DOHH2 (cell line): Measurements from ENCODE around the gene SAMD4A.

ENCODE experiments used
- H3F3A ChIP-seq: fragments of 200-600 bp; sonication (generic), shearing (Covaris generic); 2 replicates; pipeline ENCODE4 v1.6.0; 2016; ENCODE audit warnings: antibody characterized with exemption, mild to moderate bottlenecking; ENCODE audit not compliant: control insufficient read depth, insufficient read depth
- H3K27ac ChIP-seq: fragments of 200-600 bp; sonication (generic); 2 replicates; pipeline ENCODE4 v1.5.1; 2014; ENCODE audit warnings: low read depth, mild to moderate bottlenecking, low read length, moderate library complexity
- H3K27me3 ChIP-seq: fragments of 200-600 bp; sonication (generic); 2 replicates; pipeline ENCODE4 v1.6.1; 2014; ENCODE audit warnings: mild to moderate bottlenecking, low read length, mixed read lengths; ENCODE audit not compliant: control insufficient read depth
- H3K36me3 ChIP-seq: fragments of 200-600 bp; sonication (generic); 2 replicates; pipeline ENCODE4 v1.6.1; 2014; ENCODE audit warnings: mild to moderate bottlenecking, low read length, moderate library complexity, mixed read lengths; ENCODE audit not compliant: control insufficient read depth
- H3K4me1 ChIP-seq: fragments of 200-600 bp; sonication (generic); 2 replicates; pipeline ENCODE4 v1.6.1; 2014; ENCODE audit warnings: mild to moderate bottlenecking, low read length, mixed read lengths; ENCODE audit not compliant: control insufficient read depth
- H3K4me2 ChIP-seq: fragments of 200-600 bp; sonication (generic); 2 replicates; pipeline ENCODE4 v1.6.0; 2014; ENCODE audit warnings: mild to moderate bottlenecking, low read length, moderate library complexity
- H3K4me3 ChIP-seq: fragments of 200-600 bp; sonication (generic); 2 replicates; pipeline ENCODE4 v1.5.1; 2014; ENCODE audit warnings: mild to moderate bottlenecking, low read length, mixed read lengths
- H3K79me2 ChIP-seq: fragments of 200-600 bp; sonication (generic); 2 replicates; pipeline ENCODE4 v1.6.1; 2014; ENCODE audit warnings: mild to moderate bottlenecking, low read length, mixed read lengths; ENCODE audit not compliant: control insufficient read depth
- H3K9me2 ChIP-seq: fragments of 200-600 bp; sonication (generic); replicated peaks from 2 replicates; pipeline ENCODE4 v1.6.1; 2014; ENCODE audit warnings: mild to moderate bottlenecking, low read length, mixed read lengths; ENCODE audit not compliant: control insufficient read depth
- H3K9me3 ChIP-seq: fragments of 200-600 bp; sonication (generic); 2 replicates; pipeline ENCODE4 v1.6.1; 2014; ENCODE audit warnings: antibody characterized with exemption, low read length, mixed read lengths; ENCODE audit not compliant: control insufficient read depth, insufficient read depth
- H4K20me1 ChIP-seq: fragments of 200-600 bp; sonication (generic); 2 replicates; pipeline ENCODE4 v1.6.0; 2014; ENCODE audit warnings: low read depth, mild to moderate bottlenecking, antibody characterized with exemption, low read length, moderate library complexity; ENCODE audit not compliant: control insufficient read depth, insufficient read depth
- EZH2phosphoT487 ChIP-seq: fragments of 200-600 bp; sonication (generic); IDR thresholded peaks from 2 replicates; pipeline ENCODE4 v1.6.1; 2017; ENCODE audit warnings: borderline replicate concordance, mild to moderate bottlenecking, antibody characterized with exemption, low read length, moderate library complexity, mixed read lengths
- TF ChIP-seq, protein P1 (sequence below): fragments of 200-600 bp; sonication (generic); IDR thresholded peaks from one replicate; pipeline ENCODE4 v1.5.1; 2014; ENCODE audit warnings: antibody characterized with exemption, mild to moderate bottlenecking, low read depth, low read length; ENCODE audit not compliant: poor library complexity, severe bottlenecking

SAMD4A gene

DNA sequence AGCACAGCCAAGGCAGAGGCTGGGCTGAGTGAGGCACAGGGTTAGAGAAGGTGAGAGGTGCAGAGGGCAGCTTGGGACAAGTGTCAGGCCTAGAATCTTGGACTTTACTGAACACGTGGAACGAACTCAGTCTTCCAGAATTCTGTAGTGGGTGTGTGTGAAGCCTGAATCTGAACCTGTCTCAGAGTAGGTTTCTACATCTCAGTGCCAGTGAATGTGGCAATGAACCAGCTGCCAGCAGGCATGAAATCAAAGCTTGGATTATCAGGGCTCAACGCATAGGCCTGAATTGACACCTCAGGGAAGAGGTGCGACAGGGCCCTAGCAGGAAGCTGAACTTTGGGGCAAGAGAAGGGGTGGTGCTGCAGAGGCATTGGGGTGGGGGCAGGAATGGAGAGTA, 104.6 kb downstream of the SAMD4A start:
- Histone ChIP-seq H3K27ac (no peak overlapping the region), H3K9me2 (no peaks in the 10 kb centered on the region), H3F3A (no peaks in the 10 kb centered on the region), H3K4me1 (no peaks in the 10 kb centered on the region), H3K9me3 (no peaks in the 10 kb centered on the region), H3K79me2 (no peaks in the 10 kb centered on the region), H3K27me3 (peaks cover 21% of the 10 kb centered on the region), H4K20me1 (no peaks in the 10 kb centered on the region), H3K36me3 (no peaks in the 10 kb centered on the region), H3K4me2 (no peak overlapping the region), H3K4me3 (no peak overlapping the region)
- TF ChIP-seq EZH2phosphoT487, result no peak
- TF ChIP-seq, protein P1, sequence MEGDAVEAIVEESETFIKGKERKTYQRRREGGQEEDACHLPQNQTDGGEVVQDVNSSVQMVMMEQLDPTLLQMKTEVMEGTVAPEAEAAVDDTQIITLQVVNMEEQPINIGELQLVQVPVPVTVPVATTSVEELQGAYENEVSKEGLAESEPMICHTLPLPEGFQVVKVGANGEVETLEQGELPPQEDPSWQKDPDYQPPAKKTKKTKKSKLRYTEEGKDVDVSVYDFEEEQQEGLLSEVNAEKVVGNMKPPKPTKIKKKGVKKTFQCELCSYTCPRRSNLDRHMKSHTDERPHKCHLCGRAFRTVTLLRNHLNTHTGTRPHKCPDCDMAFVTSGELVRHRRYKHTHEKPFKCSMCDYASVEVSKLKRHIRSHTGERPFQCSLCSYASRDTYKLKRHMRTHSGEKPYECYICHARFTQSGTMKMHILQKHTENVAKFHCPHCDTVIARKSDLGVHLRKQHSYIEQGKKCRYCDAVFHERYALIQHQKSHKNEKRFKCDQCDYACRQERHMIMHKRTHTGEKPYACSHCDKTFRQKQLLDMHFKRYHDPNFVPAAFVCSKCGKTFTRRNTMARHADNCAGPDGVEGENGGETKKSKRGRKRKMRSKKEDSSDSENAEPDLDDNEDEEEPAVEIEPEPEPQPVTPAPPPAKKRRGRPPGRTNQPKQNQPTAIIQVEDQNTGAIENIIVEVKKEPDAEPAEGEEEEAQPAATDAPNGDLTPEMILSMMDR, result no peak

DNA sequence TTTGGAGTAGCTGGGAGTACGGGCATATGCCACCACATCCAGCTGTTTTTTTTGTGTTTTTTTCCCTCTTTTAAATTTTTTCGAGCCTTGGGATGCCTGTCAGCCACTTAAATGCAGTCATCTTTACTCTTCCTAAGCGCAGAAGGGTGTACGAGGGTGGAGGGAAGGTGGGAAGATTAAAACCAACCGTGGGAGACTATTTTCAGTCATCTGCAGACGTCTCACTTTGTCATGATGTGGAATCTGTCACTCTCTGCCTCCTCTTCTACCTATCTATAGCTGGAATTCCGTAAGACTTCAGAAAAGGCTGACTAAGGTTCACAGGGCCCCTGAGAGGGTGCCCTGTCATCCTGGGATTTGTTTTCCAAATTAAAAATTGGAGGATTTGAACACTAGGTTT, 105.3 kb downstream of the SAMD4A start:
- Histone ChIP-seq H3K36me3 (no peaks in the 10 kb centered on the region), H3K9me3 (no peaks in the 10 kb centered on the region), H3K4me1 (no peaks in the 10 kb centered on the region), H3F3A (no peaks in the 10 kb centered on the region), H4K20me1 (no peaks in the 10 kb centered on the region), H3K27ac (no peak overlapping the region), H3K79me2 (no peaks in the 10 kb centered on the region), H3K4me2 (no peak overlapping the region), H3K27me3 (peaks cover 21% of the 10 kb centered on the region), H3K4me3 (no peak overlapping the region), H3K9me2 (no peaks in the 10 kb centered on the region)
- TF ChIP-seq EZH2phosphoT487, result no peak
- TF ChIP-seq, protein P1, result no peak

DNA sequence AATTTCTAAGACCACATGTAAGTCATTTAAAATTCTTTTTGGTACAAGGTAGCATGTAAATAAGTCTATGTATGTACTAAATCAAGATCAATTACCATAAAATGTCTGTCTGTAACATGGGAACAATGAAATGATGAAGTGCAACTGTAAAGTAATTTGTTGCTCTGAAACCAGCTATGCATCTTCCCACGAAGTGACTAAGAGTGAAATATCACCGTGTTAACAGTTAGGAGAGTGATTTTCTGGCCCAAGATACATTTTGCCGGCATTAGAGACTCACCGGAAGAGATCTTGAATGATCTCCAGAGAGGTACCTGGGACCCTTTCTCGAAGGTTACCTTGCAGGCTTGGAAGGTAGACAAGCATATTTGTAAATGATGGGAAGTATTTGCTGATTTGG, 105.8 kb downstream of the SAMD4A start:
- no peaks in the 10 kb centered on the region for H3K9me3 ChIP-seq
- no peaks in the 10 kb centered on the region for H3K9me2 ChIP-seq
- no peaks in the 10 kb centered on the region for H3K4me1 ChIP-seq
- no peaks in the 10 kb centered on the region for H3F3A ChIP-seq
- no peak overlapping the region for H3K27ac ChIP-seq
- H3K4me3 ChIP-seq, result no peak overlapping the region
- H4K20me1 ChIP-seq, result no peaks in the 10 kb centered on the region
- no peak overlapping the region for H3K4me2 ChIP-seq
- peaks cover 21% of the 10 kb centered on the region for H3K27me3 ChIP-seq
- TF ChIP-seq, protein P1, result no peak
- no peak for TF ChIP-seq EZH2phosphoT487
- H3K36me3 ChIP-seq, result no peaks in the 10 kb centered on the region
- no peaks in the 10 kb centered on the region for H3K79me2 ChIP-seq
